GOT3 (cell line): ENCODE measurements around the gene PER3.

Experiments used
- DNase-seq: peaks from one replicate; lab custom pipeline; 2025; ENCODE audit warnings: mixed read lengths; lab: John Stamatoyannopoulos, UW

The PER3 gene

DNA sequence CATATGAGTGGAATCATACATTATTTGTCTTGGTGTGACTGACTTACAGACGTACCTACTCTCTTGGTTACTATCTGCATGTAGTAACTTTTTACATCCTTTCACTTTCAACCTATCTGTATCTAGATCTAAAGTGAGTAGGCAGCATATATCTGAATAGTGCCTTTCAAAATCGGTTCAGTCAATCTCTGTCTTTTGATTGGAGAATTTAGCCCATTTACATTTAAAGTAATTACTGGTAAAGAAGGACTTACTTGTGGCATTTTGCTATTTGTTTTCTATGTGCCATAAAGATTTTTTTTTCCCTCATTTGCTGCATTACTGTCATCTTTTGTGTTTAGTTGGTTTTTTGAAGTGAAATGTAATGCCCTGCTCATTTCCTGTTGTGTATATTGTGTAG lies 54.6 kb downstream of the PER3 start:
- DNase-seq: no peak

DNA sequence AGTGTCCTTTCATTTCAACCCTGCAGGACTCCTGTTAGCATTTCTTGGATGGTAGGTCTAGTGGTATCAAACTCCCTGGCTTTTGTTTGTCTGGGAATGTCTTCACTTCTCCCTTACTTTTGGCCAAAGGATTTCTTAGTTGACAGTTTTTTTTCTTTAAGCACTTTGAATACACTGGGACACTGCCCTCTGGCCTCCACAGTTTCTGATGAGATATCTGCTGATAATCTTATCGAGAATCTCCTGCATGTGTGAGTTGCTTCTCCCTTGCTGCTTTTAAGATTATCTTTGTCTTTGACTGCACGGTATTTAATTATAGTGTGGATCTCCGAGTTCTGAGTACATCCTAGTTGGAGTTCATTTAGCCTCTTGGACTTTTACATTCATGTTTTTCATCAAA lies 55.4 kb downstream of the PER3 start:
- DNase-seq: no peak

GRCh38 chr1:7842517-7842916 lies 58.4 kb downstream of the PER3 start:
- no peak for DNase-seq

DNA sequence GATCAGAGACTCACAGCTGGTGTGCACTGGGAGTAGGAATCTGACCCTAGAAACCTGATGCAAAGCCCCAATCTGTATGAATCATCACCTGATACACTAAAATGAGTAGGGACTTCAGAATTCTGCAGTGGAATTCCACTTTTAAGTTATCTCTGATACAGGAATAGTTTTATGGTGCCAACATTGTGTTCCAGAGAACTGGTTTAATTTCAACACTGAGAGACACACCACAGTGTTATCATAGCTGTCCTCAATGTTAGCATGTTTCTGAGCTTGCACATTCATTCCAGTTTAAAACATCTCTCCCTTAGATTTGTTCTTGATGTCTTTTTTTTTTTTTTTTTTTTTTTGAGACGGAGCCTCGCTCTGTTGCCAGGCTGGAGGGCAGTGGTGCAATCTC lies 61.7 kb downstream of the PER3 start:
- no peak for DNase-seq

DNA sequence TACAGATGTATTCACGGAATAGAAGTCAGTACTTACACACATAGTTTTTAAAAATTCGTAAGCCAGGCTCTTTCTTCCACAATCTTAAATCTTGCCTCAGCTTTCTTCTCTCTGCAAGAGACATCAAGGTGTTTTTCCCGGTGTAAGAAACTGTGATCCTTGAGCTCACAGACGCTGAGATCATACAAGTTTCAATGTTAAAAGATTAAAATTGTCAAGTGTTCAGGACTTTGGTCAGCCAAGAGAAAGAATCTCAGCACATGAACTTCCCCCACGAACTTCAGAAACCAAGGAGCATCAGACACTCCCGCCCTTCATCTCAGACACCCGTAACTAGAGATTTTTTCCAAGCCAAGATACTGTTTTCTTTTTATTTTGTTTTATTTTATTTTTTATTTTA lies 62.6 kb downstream of the PER3 start:
- DNase-seq: no peak

DNA sequence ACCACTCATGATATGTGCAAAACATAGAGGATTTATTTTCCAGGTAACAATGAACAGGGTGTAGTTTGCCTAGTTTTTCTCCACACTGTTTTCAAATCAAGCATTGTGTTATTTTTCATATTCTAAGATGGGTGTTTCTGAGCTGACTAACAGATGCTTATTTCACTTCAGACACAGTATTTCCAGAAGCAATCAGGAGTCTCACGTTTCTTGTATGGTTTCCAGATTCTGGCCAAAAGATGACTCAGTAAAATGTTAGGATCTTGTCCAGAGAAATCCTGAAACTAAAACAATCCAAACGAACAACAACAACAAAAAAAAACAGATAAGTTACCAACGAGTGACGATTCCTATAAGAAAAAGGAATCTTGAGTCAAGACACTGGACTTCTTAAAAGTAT lies 63.5 kb downstream of the PER3 start:
- DNase-seq: no peak

GRCh38 chr1:7850786-7851185 lies 66.7 kb downstream of the PER3 start:
- DNase-seq: no peak

GRCh38 chr1:7852804-7853683 lies 69.0 kb downstream of the PER3 start, which contains the start of gene UTS2:
UTS2 (minus strand) TSS chr1:7853065; CDS start chr1:7853003, 62 bp downstream.
- no peak for DNase-seq

GRCh38 chr1:7853684-7854026 lies 69.6 kb downstream of the PER3 start:
- no peak for DNase-seq

DNA sequence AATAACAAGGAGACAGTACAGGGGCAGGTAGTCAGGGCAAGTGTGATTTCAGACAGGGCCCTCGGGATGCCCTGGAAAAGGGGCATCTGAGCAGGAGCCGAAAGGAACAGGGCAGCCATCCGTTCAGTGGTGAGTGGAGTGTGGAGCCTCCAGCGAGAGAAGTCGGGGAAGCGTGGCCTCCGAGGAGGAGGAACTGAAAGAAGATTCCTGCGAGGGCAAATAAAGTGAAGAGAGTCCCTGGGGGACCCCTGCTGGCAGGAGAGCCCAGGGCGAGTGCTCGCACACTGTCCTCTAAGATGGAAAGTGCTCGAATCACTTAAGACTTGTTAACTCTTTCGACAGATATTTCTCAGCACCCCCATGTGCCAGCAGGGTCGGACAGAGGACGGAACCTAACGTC lies 72.3 kb downstream of the PER3 start:
- no peak for DNase-seq

GRCh38 chr1:7857000-7857399 lies 72.9 kb downstream of the PER3 start:
- no peak for DNase-seq

DNA sequence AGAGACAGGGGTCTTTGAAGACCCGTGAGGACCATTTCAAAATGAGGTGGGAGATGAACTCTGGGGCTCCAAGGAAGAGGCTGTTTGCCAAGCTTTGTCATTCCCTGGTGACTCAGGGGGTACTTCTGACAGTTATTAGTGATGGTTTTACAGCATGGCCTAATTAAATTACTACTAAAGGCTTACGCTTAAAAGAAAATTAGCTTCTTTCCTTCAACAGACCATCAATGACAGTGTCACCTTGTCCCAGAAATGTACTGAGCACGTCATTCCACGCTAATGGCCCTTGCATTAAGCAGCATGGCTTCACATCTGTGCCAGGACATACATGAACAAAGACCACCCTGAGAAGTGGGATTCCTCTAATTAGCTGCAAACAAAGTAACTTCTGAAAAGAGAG lies 73.9 kb downstream of the PER3 start:
- no peak for DNase-seq

DNA sequence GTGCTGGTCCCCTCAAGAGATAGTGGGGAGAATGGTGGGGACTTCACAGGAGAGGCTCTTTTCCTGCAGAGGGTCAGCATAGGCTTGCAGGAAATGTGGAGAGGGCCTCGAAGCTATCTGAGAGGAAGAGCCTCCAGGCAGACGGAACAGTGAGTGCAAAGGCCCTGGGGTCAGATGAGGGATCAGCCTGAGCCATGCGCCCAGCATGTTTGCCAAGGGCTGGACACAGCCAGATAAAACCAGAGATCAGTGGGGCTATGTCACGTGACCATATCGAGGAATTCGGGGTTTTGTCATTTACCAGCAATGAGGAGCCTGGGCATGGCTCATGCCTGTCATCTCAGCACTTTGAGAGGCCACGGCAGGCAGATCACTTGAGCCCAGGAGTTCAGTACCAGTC lies 75.3 kb downstream of the PER3 start:
- DNase-seq: no peak

DNA sequence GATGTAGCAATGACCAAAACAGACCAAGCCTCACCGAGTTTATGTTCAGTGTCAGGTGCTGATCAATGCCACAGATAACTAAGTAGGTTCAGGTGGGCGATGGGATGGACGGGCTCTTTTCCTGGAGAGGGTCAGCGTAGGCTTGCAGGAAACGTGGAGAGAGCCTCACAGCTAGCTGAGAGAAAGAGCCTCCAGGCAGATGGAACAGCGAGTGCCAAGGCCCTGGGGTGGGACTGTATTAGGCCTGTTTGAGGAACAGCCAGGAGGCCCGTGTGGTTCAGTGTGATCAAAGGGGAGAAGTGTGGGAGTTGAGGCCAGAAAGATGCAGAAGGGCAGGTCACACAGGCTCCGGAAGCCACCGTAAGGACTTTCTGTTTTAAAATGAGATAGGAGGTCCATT lies 76.0 kb downstream of the PER3 start:
- no peak for DNase-seq

DNA sequence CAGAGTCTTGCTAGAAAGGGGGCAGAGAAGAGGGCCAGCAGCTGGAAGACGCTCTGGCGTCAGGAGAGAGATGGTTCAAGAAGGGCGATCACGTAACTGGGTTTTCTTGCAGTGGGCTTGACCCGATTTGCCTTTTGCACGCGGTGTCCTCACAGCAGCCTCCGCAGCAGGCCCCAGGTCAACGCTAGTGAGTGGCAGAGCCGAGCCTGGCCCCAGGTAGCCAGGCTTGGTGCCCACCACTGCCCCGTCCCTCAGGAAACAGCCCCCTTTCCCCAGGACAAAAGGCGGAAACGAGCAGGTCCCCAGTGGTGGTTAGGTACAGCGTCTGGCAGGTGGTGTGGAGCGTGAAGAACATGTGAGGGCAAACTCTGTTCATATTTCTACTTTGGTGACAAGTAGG lies 77.4 kb downstream of the PER3 start:
- no peak for DNase-seq

GRCh38 chr1:7862211-7863060 lies 78.3 kb downstream of the PER3 start:
- no peak for DNase-seq

- DNase-seq: no peak
These were observed 79.8 kb downstream of the PER3 start for GRCh38 chr1:7863756-7864328.

DNA sequence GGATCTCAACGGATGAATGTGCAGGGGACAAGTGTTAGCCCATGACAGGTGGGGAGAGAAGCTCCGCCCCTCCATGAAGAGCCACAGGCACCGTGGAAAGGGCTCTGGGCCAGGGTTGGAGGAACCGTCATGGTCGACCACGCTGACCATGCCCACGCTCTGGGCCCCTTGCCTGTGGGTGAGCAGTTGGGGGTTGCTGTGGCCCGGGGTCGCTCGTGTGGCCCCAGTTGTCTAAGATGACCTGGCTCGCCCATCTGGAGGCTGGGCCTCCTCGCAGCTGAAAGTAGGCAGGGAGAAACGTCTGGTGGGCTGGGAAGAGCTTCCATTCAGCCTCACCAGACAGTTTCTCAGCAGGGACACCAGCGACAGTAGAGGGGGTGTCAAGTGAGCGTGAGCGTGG lies 81.9 kb downstream of the PER3 start:
- no peak for DNase-seq

DNA sequence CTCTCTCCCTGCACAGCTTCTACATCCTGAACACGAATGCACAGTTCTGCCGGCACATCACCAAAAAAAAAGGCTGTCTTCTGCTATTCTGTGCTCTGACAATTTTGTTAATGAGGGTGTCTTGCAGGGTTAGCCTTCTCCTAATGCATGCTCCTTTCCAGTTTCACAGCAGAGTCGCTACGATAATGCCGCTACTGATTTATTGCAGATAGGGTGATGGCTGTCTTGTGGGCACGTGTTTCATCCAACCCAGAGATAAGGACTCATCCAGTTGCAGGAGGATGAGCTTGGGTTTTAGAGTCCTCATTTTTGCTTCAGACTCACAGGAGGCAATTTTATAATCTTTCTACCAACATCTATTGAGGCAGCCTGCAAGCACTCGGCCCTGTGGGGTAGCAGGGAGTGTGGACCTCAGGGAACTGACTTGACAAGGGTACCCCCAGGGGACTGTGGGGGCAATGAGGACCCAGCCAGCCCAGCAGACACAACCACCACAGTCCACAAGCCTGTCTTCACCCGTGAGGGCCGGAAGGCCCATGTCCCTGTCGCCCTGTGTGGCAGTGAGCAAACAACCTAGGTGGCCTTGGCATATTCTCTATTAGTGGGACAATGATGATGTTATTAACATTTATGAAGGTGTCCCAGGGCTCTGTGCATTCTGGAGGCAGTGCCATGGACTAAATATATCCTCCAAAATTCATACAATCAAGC lies 84.1 kb downstream of the PER3 start:
- DNase-seq: no peak

DNA sequence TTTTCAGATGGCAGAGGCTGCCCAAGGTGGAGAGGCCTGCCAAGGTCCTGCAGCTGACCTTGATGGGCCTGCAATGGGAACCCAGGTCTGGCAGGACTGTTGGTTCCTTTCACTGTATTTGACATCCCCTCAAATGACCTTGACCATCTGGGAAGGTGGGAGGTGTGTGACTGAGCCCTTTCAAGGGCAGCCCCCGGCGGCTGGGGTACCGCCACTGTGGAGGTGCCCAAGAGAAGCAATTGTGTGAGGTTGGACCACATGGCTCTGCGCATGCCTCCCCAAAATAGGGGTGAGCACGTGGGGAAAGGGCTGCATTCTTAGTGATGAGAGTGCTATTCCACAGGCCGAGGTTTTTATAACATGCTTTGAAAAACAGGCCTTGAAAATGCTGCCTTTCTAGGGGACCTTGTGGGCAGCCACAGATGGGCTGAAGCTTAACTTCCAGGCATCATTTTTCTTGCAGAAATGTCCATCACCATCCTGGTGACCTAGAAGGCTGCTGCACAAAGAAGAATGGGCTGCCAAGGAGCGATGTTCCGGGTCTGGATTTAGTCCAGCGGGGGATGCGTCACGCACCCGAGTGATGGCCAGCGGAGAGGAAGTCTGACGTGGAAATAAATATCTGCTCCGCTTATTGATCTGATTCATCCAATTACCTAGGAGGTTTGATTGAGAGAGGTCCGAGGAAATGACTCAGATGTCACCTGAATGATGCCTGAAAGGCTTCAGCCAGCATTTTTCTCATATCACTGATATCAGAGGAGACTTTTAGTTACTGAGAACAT lies 85.2 kb downstream of the PER3 start:
- DNase-seq: no peak

DNA sequence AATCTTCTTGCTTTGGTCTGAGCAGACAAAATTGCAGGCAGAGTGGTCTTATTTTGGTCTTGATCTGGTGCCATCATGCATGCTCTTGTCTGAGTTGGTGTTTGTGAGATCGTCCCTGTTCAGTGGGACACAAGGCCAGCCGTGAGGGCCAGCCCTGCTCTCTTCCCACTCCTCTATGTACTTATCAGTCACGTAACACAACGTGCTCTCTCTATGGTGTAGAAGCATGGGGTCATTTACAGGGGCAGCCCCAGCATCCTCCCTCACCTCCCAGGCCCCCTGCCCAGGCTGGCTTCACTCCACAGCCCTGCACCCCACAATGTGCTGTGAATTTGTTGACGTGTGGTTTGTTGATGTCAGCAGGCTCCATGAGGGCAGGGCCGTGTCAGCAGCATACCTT lies 87.0 kb downstream of the PER3 start:
- DNase-seq: no peak
